ENCODE results near the gene CCDC27.

GRCh38 chr1:3745071-3745470 is 7.2 kb upstream of the CCDC27 start:
- TF ChIP-seq POLR2A (IDR thresholded peaks at IDR 0.05): no peak
- no peak for TF ChIP-seq CTCF (IDR thresholded peaks at IDR 0.05)
- no peak for TF ChIP-seq EP300 (IDR thresholded peaks at IDR 0.05)
- TF ChIP-seq POLR2AphosphoS5 (IDR thresholded peaks at IDR 0.05): no peak
